Measurements from ENCODE around the gene ADCY4.

ADCY4 gene

DNA sequence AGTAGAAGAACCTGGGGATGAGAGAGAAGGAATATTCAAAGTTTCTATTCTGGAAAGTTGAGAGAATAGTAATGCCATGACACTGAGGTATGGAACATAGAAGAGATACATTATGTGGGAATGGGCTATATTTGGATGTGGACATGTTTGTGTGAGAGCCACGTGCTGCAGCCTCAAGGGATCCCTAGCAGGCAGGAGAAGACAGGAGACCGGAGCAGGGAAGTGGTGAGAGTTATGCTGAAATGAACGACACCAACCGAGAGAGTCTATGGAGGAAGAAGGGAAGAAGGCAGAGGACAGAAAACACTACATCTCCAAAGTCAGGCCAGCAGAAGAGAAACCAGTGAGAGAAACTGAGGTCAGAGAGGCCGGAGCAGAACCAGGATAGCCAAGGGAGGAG is 14.9 kb upstream of the ADCY4 start:
- POLR2A ChIA-PET = no interaction called here
- 100% methylated on average over 5 of the region's 5 CpGs for WGBS (ENCODE audit: insufficient coverage)
- CTCF ChIA-PET = interaction anchor here (0.7 to 2.3 kb wide), 6 partner anchors 10 to 92 kb away, joined by 3 to 5 read pairs (median 4); partner anchors contain the start of genes ADCY4 and RIPK3
- no peaks in the 10 kb centered on the region for H3K9me3 ChIP-seq (ENCODE audit: control extremely low read depth in 1 of 5, control insufficient read depth in 4 of 5, insufficient read depth in 2 of 5, low read depth in 1 of 5, low read length in 4 of 5)
- H3K36me3 ChIP-seq (ENCODE audit: control insufficient read depth in 4 of 4, insufficient read depth in 4 of 4, low read length in 3 of 4) = no peaks in the 10 kb centered on the region
- no peak for DNase-seq
- no peak overlapping the region for H3K27ac ChIP-seq (ENCODE audit: insufficient read depth in 1 of 2, low read depth in 1 of 2, low read length in 2 of 2, poor library complexity in 1 of 2, severe bottlenecking in 2 of 2)
- peaks cover 0 to 2% (median 0%) of the 10 kb centered on the region in 5 experiments for H3K27me3 ChIP-seq (replicated peaks in 2 of 5; ENCODE audit: control insufficient read depth in 4 of 5, insufficient read depth in 5 of 5, low read length in 4 of 5)
- H3K4me3 ChIP-seq (ENCODE audit: control insufficient read depth in 1 of 7, extremely low read depth in 1 of 7, insufficient read depth in 4 of 7, low read depth in 2 of 7, low read length in 6 of 7) = no peak overlapping the region
- no peaks in the 10 kb centered on the region for H3K4me1 ChIP-seq (ENCODE audit: control extremely low read depth in 1 of 4, control insufficient read depth in 4 of 4, insufficient read depth in 4 of 4, low read length in 3 of 4)

DNA sequence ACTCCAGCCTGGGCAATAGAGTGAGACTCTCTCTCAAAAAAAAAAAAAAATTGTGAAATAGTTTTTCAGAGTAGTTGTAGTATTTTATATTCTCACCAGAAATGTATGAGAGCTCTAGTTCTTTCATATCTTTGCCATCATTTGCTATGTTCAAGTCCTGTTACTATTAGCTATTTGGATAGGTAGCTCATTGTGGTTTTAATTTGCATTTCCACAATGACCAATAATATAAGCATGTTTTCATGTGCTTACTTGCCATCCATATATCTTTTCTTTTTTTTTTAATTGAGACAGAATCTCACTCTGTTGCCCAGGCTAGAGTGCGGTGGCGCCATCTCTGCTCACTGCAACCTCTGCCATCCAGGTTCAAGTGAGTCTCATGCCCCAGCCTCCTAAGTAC is 13.3 kb upstream of the ADCY4 start:
- Histone ChIP-seq H3K4me3 (ENCODE audit: control insufficient read depth in 1 of 7, extremely low read depth in 1 of 7, insufficient read depth in 4 of 7, low read depth in 2 of 7, low read length in 6 of 7) (no peak overlapping the region), H3K27me3 (replicated peaks in 2 of 5; ENCODE audit: control insufficient read depth in 4 of 5, insufficient read depth in 5 of 5, low read length in 4 of 5) (peaks cover 0 to 2% (median 0%) of the 10 kb centered on the region in 5 experiments), H3K9me3 (ENCODE audit: control extremely low read depth in 1 of 5, control insufficient read depth in 4 of 5, insufficient read depth in 2 of 5, low read depth in 1 of 5, low read length in 4 of 5) (no peaks in the 10 kb centered on the region), H3K36me3 (ENCODE audit: control insufficient read depth in 4 of 4, insufficient read depth in 4 of 4, low read length in 3 of 4) (no peaks in the 10 kb centered on the region), H3K4me1 (ENCODE audit: control extremely low read depth in 1 of 4, control insufficient read depth in 4 of 4, insufficient read depth in 4 of 4, low read length in 3 of 4) (peaks cover 0 to 3% (median 0%) of the 10 kb centered on the region in 4 experiments), H3K27ac (ENCODE audit: insufficient read depth in 1 of 2, low read depth in 1 of 2, low read length in 2 of 2, poor library complexity in 1 of 2, severe bottlenecking in 2 of 2) (no peak overlapping the region)
- ChIA-PET CTCF (interaction anchor here (0.6 to 5.4 kb wide), 14 partner anchors 9 to 88 kb away, joined by 3 to 36 read pairs (median 5); partner anchors contain the start of genes ADCY4, CBLN3 and KHNYN), POLR2A (interaction anchor here (0.6 kb wide), 1 partner anchor 9 kb away, joined by 4 read pairs; the partner anchor contains the start of gene RIPK3)
- 100% methylated on average over 2 of the region's 2 CpGs for WGBS (ENCODE audit: insufficient coverage)
- DNase-seq = no peak

DNA sequence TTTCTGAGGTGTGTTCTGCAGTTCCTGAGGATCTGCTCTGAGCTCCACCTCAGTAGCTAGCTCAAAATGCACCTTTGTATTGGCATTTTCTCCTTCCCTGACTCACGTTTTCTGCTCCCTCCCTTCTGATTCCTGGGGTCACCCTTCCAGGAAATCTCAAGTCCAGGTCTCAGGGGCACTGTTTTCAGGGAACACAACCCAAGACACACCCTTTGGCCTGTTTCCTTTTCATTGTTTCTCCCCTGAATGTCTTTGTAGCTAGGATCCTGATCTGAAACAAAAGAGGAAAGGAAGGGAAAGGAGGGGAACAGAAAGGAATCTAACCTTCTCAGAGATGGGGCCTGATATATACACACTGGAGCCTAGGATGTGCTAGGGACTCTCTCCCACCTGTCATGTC is 12.3 kb upstream of the ADCY4 start:
- H3K4me3 ChIP-seq (ENCODE audit: control insufficient read depth in 1 of 7, extremely low read depth in 1 of 7, insufficient read depth in 4 of 7, low read depth in 2 of 7, low read length in 6 of 7) = no peak overlapping the region
- CTCF ChIA-PET = interaction anchor here (1.1 to 5.4 kb wide), 12 partner anchors 10 to 89 kb away, joined by 3 to 36 read pairs (median 5); partner anchors contain the start of genes ADCY4, CBLN3 and KHNYN
- H3K27ac ChIP-seq (ENCODE audit: insufficient read depth in 1 of 2, low read depth in 1 of 2, low read length in 2 of 2, poor library complexity in 1 of 2, severe bottlenecking in 2 of 2) = no peak overlapping the region
- WGBS (ENCODE audit: insufficient coverage) = 91% methylated on average over 1 of the region's 1 CpG
- peaks cover 0 to 3% (median 0%) of the 10 kb centered on the region in 4 experiments for H3K4me1 ChIP-seq (ENCODE audit: control extremely low read depth in 1 of 4, control insufficient read depth in 4 of 4, insufficient read depth in 4 of 4, low read length in 3 of 4)
- POLR2A ChIA-PET = no interaction called here
- no peaks in the 10 kb centered on the region for H3K9me3 ChIP-seq (ENCODE audit: control extremely low read depth in 1 of 5, control insufficient read depth in 4 of 5, insufficient read depth in 2 of 5, low read depth in 1 of 5, low read length in 4 of 5)
- H3K27me3 ChIP-seq (replicated peaks in 2 of 5; ENCODE audit: control insufficient read depth in 4 of 5, insufficient read depth in 5 of 5, low read length in 4 of 5) = peaks cover 0 to 2% (median 0%) of the 10 kb centered on the region in 5 experiments
- H3K36me3 ChIP-seq (ENCODE audit: control insufficient read depth in 4 of 4, insufficient read depth in 4 of 4, low read length in 3 of 4) = no peaks in the 10 kb centered on the region
- DNase-seq = no peak

DNA sequence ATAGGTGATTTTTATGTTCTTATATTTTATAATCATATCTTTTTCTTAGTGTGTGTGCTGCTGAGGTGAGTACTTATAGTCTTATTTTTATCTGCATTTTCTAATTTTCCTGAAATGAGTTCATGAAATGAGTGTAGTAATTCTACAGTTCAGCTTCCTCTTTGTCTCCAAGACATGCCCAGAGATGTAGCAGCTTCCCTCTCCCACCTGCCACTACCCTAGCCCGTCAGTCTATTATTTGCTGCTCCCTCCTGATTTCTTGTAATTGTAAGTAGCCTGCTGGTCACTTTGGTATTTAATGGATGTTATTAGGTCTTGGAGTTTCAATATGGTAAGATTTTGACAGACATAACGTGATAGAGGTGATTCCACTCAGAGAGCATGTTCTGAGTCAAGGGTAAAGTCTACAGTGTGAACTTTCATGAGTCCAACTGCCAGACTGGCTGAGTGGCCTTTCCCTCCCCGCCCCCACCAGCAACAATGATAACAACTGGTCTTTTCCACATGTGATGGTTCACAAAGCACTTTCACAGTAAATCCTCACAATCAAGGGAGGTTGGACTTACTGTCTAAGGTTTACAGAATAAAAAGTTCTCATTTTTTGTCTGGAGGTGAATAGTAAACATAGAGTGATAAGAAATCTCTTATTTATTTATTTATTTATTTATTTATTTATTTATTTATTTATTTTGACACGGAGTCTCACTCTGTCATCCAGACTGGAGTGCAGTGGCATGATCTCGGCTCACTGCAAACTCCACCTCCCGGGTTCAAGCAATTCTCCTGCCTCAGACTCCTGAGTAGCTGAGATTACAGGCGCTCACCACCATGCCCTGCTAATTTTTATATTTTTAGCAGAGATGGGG is 9.2 kb upstream of the ADCY4 start:
- ChIA-PET POLR2A (interaction anchor here (0.6 kb wide), 1 partner anchor 11 kb away, joined by 7 read pairs; no protein-coding TSS in a partner anchor), CTCF (interaction anchor here (0.7 to 5.4 kb wide), 9 partner anchors 10 to 91 kb away, joined by 3 to 36 read pairs (median 3); partner anchors contain the start of gene ADCY4)
- DNase-seq = no peak
- 94% methylated on average over 2 of the region's 7 CpGs for WGBS (ENCODE audit: insufficient coverage)
- Histone ChIP-seq H3K4me3 (ENCODE audit: control insufficient read depth in 1 of 7, extremely low read depth in 1 of 7, insufficient read depth in 4 of 7, low read depth in 2 of 7, low read length in 6 of 7) (no peak overlapping the region), H3K36me3 (ENCODE audit: control insufficient read depth in 4 of 4, insufficient read depth in 4 of 4, low read length in 3 of 4) (no peaks in the 10 kb centered on the region), H3K27ac (ENCODE audit: insufficient read depth in 1 of 2, low read depth in 1 of 2, low read length in 2 of 2, poor library complexity in 1 of 2, severe bottlenecking in 2 of 2) (no peak overlapping the region), H3K27me3 (replicated peaks in 2 of 5; ENCODE audit: control insufficient read depth in 4 of 5, insufficient read depth in 5 of 5, low read length in 4 of 5) (peaks cover 0 to 2% (median 0%) of the 10 kb centered on the region in 5 experiments), H3K4me1 (ENCODE audit: control extremely low read depth in 1 of 4, control insufficient read depth in 4 of 4, insufficient read depth in 4 of 4, low read length in 3 of 4) (peaks cover 0 to 14% (median 11%) of the 10 kb centered on the region in 4 experiments), H3K9me3 (ENCODE audit: control extremely low read depth in 1 of 5, control insufficient read depth in 4 of 5, insufficient read depth in 2 of 5, low read depth in 1 of 5, low read length in 4 of 5) (no peaks in the 10 kb centered on the region)

DNA sequence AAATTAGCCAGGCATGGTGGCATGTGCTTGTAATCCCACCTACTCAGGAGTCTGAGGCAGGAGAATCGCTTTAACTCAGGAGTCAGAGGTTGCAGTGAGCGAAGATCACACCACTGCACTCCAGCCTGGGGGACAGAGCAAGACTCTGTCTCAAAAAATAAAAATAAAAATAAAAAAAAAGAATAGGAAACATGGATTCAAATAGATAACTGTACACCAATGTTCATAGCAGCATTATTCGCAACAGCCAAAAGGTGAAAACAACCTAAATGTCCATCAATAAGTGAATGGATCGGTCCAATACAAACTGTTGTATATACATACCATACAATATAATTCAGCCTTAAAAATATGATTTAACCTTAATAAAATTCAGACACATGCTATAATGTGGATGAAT is 8.0 kb upstream of the ADCY4 start:
- no peaks in the 10 kb centered on the region for H3K9me3 ChIP-seq (ENCODE audit: control extremely low read depth in 1 of 5, control insufficient read depth in 4 of 5, insufficient read depth in 2 of 5, low read depth in 1 of 5, low read length in 4 of 5)
- no CpG with 5 or more reads among the region's 4 CpGs for WGBS (ENCODE audit: insufficient coverage)
- DNase-seq = no peak
- peaks cover 0 to 19% (median 18%) of the 10 kb centered on the region in 4 experiments for H3K4me1 ChIP-seq (ENCODE audit: control extremely low read depth in 1 of 4, control insufficient read depth in 4 of 4, insufficient read depth in 4 of 4, low read length in 3 of 4)
- ChIA-PET POLR2A (no interaction called here), CTCF (interaction anchor here (0.9 to 21.7 kb wide), 7 partner anchors 9 to 90 kb away, joined by 3 to 488 read pairs (median 3); partner anchors contain the start of genes CBLN3, KHNYN and SDR39U1)
- no peak overlapping the region for H3K27ac ChIP-seq (ENCODE audit: insufficient read depth in 1 of 2, low read depth in 1 of 2, low read length in 2 of 2, poor library complexity in 1 of 2, severe bottlenecking in 2 of 2)
- no peak overlapping the region for H3K4me3 ChIP-seq (ENCODE audit: control insufficient read depth in 1 of 7, extremely low read depth in 1 of 7, insufficient read depth in 4 of 7, low read depth in 2 of 7, low read length in 6 of 7)
- H3K27me3 ChIP-seq (replicated peaks in 2 of 5; ENCODE audit: control insufficient read depth in 4 of 5, insufficient read depth in 5 of 5, low read length in 4 of 5) = peaks cover 0 to 2% (median 0%) of the 10 kb centered on the region in 5 experiments
- H3K36me3 ChIP-seq (ENCODE audit: control insufficient read depth in 4 of 4, insufficient read depth in 4 of 4, low read length in 3 of 4) = peaks cover 0 to 3% (median under 1%) of the 10 kb centered on the region in 4 experiments

DNA sequence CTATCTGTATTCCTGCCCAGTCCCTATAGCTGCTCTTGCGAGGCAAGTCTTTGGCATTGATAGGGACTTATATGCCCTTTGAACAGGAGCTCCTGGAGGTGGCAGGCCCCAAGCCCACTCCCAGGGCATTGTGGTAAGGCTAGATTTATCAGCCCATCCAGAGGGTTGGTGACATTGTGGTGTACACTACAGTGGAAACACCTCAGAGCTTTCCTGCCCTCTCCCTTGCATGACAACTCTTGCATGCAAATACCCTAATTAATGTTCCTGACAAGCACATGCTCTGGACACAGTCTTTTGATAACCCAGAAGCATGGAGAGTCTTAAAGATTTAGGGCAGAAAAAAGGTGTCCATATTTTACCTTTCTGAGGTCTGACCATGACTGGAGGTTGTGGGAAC is 5.7 kb upstream of the ADCY4 start:
- Histone ChIP-seq H3K27ac (ENCODE audit: insufficient read depth in 1 of 2, low read depth in 1 of 2, low read length in 2 of 2, poor library complexity in 1 of 2, severe bottlenecking in 2 of 2) (no peak overlapping the region), H3K4me3 (ENCODE audit: control insufficient read depth in 1 of 7, extremely low read depth in 1 of 7, insufficient read depth in 4 of 7, low read depth in 2 of 7, low read length in 6 of 7) (no peak overlapping the region), H3K27me3 (replicated peaks in 2 of 5; ENCODE audit: control insufficient read depth in 4 of 5, insufficient read depth in 5 of 5, low read length in 4 of 5) (peaks cover 0 to 2% (median 0%) of the 10 kb centered on the region in 5 experiments), H3K36me3 (ENCODE audit: control insufficient read depth in 4 of 4, insufficient read depth in 4 of 4, low read length in 3 of 4) (peaks cover 0 to 18% (median 9%) of the 10 kb centered on the region in 4 experiments), H3K9me3 (ENCODE audit: control extremely low read depth in 1 of 5, control insufficient read depth in 4 of 5, insufficient read depth in 2 of 5, low read depth in 1 of 5, low read length in 4 of 5) (no peaks in the 10 kb centered on the region), H3K4me1 (ENCODE audit: control extremely low read depth in 1 of 4, control insufficient read depth in 4 of 4, insufficient read depth in 4 of 4, low read length in 3 of 4) (peaks cover 7 to 29% (median 27%) of the 10 kb centered on the region in 4 experiments)
- 100% methylated on average over 1 of the region's 1 CpG for WGBS (ENCODE audit: insufficient coverage)
- ChIA-PET POLR2A (interaction anchor here (1.4 kb wide), 1 partner anchor 87 kb away, joined by 3 read pairs; no protein-coding TSS in a partner anchor), CTCF (interaction anchor here (0.8 to 21.7 kb wide), 12 partner anchors 9 to 92 kb away, joined by 3 to 488 read pairs (median 4); partner anchors contain the start of genes CBLN3, KHNYN and SDR39U1)
- no peak for DNase-seq

Measured in common myeloid progenitor, CD34-positive (primary cell).